Measurements from ENCODE around the gene LUC7L. TPM values are rescaled to one million over a fixed set of nuclear protein-coding genes. Genes with fewer than 3 reads are reported as not detected.
"Not testable (repeated sequence)": the region's sequence is repeated elsewhere in the genome, so short reads cannot be mapped to it uniquely, and the experiment has no call there.

The LUC7L gene
- polyA plus RNA-seq, 1 donor (not counting 4 experiments of a cell fraction or from before 2014, with no cell fraction given) = 31.0 TPM

DNA sequence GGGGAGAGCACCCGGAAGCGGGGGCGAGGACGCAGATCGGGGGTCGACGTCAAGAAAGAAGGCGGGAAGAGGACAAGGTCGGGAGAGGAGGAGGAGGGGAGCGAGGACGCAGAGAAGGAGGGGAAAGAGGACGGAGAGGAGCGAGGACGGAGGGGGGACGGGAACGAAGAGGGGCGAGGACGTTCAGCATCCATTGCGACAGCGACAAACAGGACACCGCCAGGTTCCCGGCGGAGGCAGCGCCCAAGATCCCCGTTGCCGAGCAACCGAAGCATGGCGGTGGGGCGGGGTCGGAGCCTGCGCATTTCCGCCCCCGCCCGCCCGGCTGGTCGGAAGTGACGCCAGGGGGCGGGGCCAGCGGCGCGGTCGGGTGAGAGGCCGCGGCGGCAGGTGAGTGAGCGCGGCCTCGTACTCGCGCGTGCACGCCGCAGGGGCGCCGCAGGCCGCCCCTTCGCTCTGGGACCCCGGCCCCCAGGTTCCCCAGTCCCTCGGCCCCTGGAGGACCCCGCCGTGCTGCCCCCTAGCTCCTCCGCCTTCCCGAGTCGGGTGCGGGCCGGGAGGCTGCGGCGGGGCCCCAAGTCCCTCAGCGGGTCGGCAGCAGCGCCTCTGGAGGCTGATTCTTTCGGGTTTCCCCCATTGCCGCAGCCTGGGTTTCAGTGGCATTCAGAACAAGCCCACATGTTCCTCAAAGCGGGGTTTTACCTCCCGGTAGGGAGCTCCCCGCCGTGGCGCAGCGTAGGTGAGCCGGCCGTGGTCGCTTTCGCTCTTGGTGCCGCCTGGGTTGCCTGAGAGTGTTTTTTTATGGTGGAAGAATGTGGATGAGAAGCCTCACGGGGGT is 5.4 kb upstream of the LUC7L start, which contains the start of gene FAM234A:
FAM234A (plus strand) TSS at position 354 of the 838 bp plus-strand sequence. CDS start 19,593 bp downstream, outside the sequence.
- dilution Hi-C loops (cut with MboI; ENCODE audit: extremely low pct_ligation_motif_present, low sequenced_read_pairs) = no loop called here

DNA sequence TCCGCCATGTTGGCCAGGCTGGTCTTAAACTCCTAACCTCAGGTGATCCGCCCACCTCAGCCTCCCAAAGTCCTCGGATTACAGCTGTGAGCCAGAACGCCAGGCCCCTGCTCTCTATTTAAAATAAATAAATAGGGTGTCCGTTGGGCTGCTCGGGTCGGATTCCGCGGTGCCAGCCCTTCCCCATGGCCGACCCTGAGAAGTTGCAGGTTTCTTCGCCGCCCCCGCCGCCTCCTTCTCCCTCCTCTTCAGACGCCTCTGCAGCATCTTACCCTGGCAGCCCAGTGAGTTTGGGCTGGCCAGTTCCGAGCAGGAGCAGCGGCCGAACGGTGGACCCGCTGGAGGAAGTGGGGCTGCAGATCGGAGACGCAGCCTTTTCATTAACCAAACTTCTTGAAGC is 1.7 kb upstream of the LUC7L start:
- Histone ChIP-seq H2AFZ (ENCODE audit: control insufficient read depth, low read length) (no peak overlapping the region), H3K4me3 (ENCODE audit: control insufficient read depth in 2 of 3, extremely low read depth in 1 of 3, insufficient read depth in 2 of 3, low read depth in 1 of 3, low read length in 3 of 3) (no peak overlapping the region), H3K4me1 (ENCODE audit: control insufficient read depth, extremely low read depth, insufficient read depth, low read length) (peaks cover 13% of the 10 kb centered on the region), H3K79me2 (ENCODE audit: control insufficient read depth, insufficient read depth, low read length) (peaks cover 33% of the 10 kb centered on the region), H3K27ac (ENCODE audit: control insufficient read depth, insufficient read depth, low read length) (no peak overlapping the region), H4K20me1 (ENCODE audit: control insufficient read depth, extremely low read depth, insufficient read depth, low read length) (peaks cover 12% of the 10 kb centered on the region), H3K27me3 (ENCODE audit: control insufficient read depth, extremely low read depth, insufficient read depth, low read length) (no peaks in the 10 kb centered on the region), H3K9me3 (ENCODE audit: control insufficient read depth, low read depth, low read length) (no peaks in the 10 kb centered on the region), H3K9ac (ENCODE audit: control insufficient read depth, extremely low read depth, insufficient read depth, low read length) (no peak overlapping the region), H3K36me3 (ENCODE audit: control insufficient read depth in 2 of 2, extremely low read depth in 1 of 2, insufficient read depth in 2 of 2, low read length in 2 of 2) (peaks cover 7 to 9% of the 10 kb centered on the region in 2 experiments), H3K4me2 (ENCODE audit: control insufficient read depth, extremely low read depth, insufficient read depth, low read depth, low read length) (no peak overlapping the region), H3K9me1 (ENCODE audit: control insufficient read depth, extremely low read depth, insufficient read depth, low read length) (no peaks in the 10 kb centered on the region)
- TF ChIP-seq, protein P1, sequence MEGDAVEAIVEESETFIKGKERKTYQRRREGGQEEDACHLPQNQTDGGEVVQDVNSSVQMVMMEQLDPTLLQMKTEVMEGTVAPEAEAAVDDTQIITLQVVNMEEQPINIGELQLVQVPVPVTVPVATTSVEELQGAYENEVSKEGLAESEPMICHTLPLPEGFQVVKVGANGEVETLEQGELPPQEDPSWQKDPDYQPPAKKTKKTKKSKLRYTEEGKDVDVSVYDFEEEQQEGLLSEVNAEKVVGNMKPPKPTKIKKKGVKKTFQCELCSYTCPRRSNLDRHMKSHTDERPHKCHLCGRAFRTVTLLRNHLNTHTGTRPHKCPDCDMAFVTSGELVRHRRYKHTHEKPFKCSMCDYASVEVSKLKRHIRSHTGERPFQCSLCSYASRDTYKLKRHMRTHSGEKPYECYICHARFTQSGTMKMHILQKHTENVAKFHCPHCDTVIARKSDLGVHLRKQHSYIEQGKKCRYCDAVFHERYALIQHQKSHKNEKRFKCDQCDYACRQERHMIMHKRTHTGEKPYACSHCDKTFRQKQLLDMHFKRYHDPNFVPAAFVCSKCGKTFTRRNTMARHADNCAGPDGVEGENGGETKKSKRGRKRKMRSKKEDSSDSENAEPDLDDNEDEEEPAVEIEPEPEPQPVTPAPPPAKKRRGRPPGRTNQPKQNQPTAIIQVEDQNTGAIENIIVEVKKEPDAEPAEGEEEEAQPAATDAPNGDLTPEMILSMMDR (optimal IDR thresholded peaks at IDR 0.05 in 1 of 3, IDR thresholded peaks at IDR 0.05 in 1 of 3, conservative IDR thresholded peaks at IDR 0.05 in 1 of 3; ENCODE audit: extremely low read depth in 1 of 3, insufficient read depth in 2 of 3, low read length in 3 of 3) = no peak
- TF ChIP-seq EZH2 (IDR thresholded peaks at IDR 0.05; ENCODE audit: low read length) = no peak
- dilution Hi-C loops (cut with MboI; ENCODE audit: extremely low pct_ligation_motif_present, low sequenced_read_pairs) = no loop called here
- no peak for DNase-seq (ENCODE audit: low read depth, low spot score)
- FAIRE-seq = no peak

More for the DNA sequence above, 5.4 kb upstream of the LUC7L start, which contains the start of gene FAM234A:
- Histone ChIP-seq H4K20me1 (ENCODE audit: control insufficient read depth, extremely low read depth, insufficient read depth, low read length) (no peaks in the 10 kb centered on the region), H3K9me3 (ENCODE audit: control insufficient read depth, low read depth, low read length) (no peaks in the 10 kb centered on the region), H3K9ac (ENCODE audit: control insufficient read depth, extremely low read depth, insufficient read depth, low read length) (peak within 1 kb of the TSS; percentile 97), H3K4me1 (ENCODE audit: control insufficient read depth, extremely low read depth, insufficient read depth, low read length) (peaks cover 2% of the 10 kb centered on the region), H3K27me3 (ENCODE audit: control insufficient read depth, extremely low read depth, insufficient read depth, low read length) (no peaks in the 10 kb centered on the region), H3K4me3 (ENCODE audit: control insufficient read depth in 2 of 3, extremely low read depth in 1 of 3, insufficient read depth in 2 of 3, low read depth in 1 of 3, low read length in 3 of 3) (peak within 1 kb of the TSS; percentile 86 to 95 (median 95)), H3K79me2 (ENCODE audit: control insufficient read depth, insufficient read depth, low read length) (no peaks in the 10 kb centered on the region), H3K36me3 (ENCODE audit: control insufficient read depth in 2 of 2, extremely low read depth in 1 of 2, insufficient read depth in 2 of 2, low read length in 2 of 2) (peaks cover 0 to 1% of the 10 kb centered on the region in 2 experiments), H3K27ac (ENCODE audit: control insufficient read depth, insufficient read depth, low read length) (peak within 1 kb of the TSS; percentile 98), H3K9me1 (ENCODE audit: control insufficient read depth, extremely low read depth, insufficient read depth, low read length) (no peaks in the 10 kb centered on the region), H2AFZ (ENCODE audit: control insufficient read depth, low read length) (peak within 1 kb of the TSS; percentile 97), H3K4me2 (ENCODE audit: control insufficient read depth, extremely low read depth, insufficient read depth, low read depth, low read length) (peak within 1 kb of the TSS; percentile 84)
- no peak for DNase-seq (ENCODE audit: low read depth, low spot score)
- TF ChIP-seq, protein P1 (optimal IDR thresholded peaks at IDR 0.05 in 1 of 3, IDR thresholded peaks at IDR 0.05 in 1 of 3, conservative IDR thresholded peaks at IDR 0.05 in 1 of 3; ENCODE audit: extremely low read depth in 1 of 3, insufficient read depth in 2 of 3, low read length in 3 of 3) = peak; percentile 35 to 40 (median 36)
- TF ChIP-seq EZH2 (IDR thresholded peaks at IDR 0.05; ENCODE audit: low read length) = no peak
- FAIRE-seq = no peak

DNA sequence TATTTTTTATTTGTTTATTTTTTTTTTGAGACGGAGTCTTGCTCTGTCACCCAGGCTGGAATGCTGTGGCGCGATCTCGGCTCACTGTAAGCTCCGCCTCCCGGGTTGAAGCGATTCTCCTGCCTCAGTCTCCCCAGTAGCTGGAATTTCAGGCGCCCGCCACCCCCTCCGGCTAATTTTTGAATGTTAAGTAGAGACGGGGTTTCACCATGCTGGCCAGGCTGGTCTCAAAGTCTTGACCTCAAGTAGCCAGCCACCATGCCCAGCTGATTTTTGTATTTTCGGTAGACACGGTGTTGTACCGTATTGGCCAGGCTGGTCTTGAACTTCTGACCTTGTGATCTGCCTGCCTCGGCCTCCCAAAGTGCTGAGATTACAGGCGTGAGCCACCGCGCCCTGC is 1.1 kb upstream of the LUC7L start:
- Histone ChIP-seq H3K36me3 (ENCODE audit: control insufficient read depth in 2 of 2, extremely low read depth in 1 of 2, insufficient read depth in 2 of 2, low read length in 2 of 2) (peaks cover 10 to 12% of the 10 kb centered on the region in 2 experiments), H3K79me2 (ENCODE audit: control insufficient read depth, insufficient read depth, low read length) (peaks cover 35% of the 10 kb centered on the region), H3K4me1 (ENCODE audit: control insufficient read depth, extremely low read depth, insufficient read depth, low read length) (peaks cover 13% of the 10 kb centered on the region), H4K20me1 (ENCODE audit: control insufficient read depth, extremely low read depth, insufficient read depth, low read length) (peaks cover 12% of the 10 kb centered on the region)
- H3K27ac ChIP-seq (ENCODE audit: control insufficient read depth, insufficient read depth, low read length); H3K9me3 ChIP-seq (ENCODE audit: control insufficient read depth, low read depth, low read length); FAIRE-seq; H3K4me3 ChIP-seq (ENCODE audit: control insufficient read depth in 2 of 3, extremely low read depth in 1 of 3, insufficient read depth in 2 of 3, low read depth in 1 of 3, low read length in 3 of 3); H2AFZ ChIP-seq (ENCODE audit: control insufficient read depth, low read length); H3K27me3 ChIP-seq (ENCODE audit: control insufficient read depth, extremely low read depth, insufficient read depth, low read length); dilution Hi-C loops (cut with MboI; ENCODE audit: extremely low pct_ligation_motif_present, low sequenced_read_pairs); H3K9ac ChIP-seq (ENCODE audit: control insufficient read depth, extremely low read depth, insufficient read depth, low read length); DNase-seq (ENCODE audit: low read depth, low spot score); H3K4me2 ChIP-seq (ENCODE audit: control insufficient read depth, extremely low read depth, insufficient read depth, low read depth, low read length); H3K9me1 ChIP-seq (ENCODE audit: control insufficient read depth, extremely low read depth, insufficient read depth, low read length): not testable (repeated sequence)

Data from keratinocyte (primary cell).